Choroid plexus epithelial cell (primary cell): ENCODE data around the gene ABCF2.

Experiments
- DNase-seq: peaks from one replicate; pipeline ENCODE4 v3.0.0-alpha.2; 2010; ENCODE audit warnings: low read depth
- H3K4me3 ChIP-seq: 2 replicates; pipeline ENCODE4 v1.5.1; 2011; ENCODE audit warnings: low read depth, mild to moderate bottlenecking, control low read depth, low read length, moderate library complexity
- TF ChIP-seq, protein P1 (sequence below): conservative IDR thresholded peaks from 2 replicates; pipeline ENCODE4 v1.5.1; 2011; ENCODE audit warnings: low read depth, mild to moderate bottlenecking, control low read depth, inconsistent platforms, low read length, moderate library complexity

The ABCF2 gene

DNA sequence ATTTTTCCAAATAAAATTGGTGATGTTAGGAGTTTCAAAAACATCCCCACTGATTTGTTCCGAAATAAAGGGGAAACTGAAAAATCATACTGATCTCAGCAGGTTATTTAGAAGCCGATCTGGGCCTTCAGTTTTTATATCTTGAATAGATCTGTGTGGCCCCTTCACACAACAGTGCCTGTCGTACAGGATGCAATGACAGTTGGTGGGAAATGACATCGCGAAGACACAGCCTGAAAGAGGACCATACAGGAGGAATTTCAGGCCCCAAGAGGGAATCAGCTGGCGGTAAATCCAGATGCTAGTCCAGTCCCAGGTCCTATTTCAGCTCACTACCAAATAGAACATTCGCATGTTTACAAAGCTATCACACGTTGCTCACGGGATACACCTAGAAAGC is 19.7 kb downstream of the ABCF2 start:
- H3K4me3 ChIP-seq, result no peak overlapping the region
- DNase-seq, result no peak
- TF ChIP-seq, protein P1, sequence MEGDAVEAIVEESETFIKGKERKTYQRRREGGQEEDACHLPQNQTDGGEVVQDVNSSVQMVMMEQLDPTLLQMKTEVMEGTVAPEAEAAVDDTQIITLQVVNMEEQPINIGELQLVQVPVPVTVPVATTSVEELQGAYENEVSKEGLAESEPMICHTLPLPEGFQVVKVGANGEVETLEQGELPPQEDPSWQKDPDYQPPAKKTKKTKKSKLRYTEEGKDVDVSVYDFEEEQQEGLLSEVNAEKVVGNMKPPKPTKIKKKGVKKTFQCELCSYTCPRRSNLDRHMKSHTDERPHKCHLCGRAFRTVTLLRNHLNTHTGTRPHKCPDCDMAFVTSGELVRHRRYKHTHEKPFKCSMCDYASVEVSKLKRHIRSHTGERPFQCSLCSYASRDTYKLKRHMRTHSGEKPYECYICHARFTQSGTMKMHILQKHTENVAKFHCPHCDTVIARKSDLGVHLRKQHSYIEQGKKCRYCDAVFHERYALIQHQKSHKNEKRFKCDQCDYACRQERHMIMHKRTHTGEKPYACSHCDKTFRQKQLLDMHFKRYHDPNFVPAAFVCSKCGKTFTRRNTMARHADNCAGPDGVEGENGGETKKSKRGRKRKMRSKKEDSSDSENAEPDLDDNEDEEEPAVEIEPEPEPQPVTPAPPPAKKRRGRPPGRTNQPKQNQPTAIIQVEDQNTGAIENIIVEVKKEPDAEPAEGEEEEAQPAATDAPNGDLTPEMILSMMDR, result no peak

- TF ChIP-seq, protein P1, result no peak
- H3K4me3 ChIP-seq, result no peak overlapping the region
- no peak for DNase-seq
Measured at GRCh38 chr7:151206914-151207313, 20.1 kb downstream of the ABCF2 start.

- no peak for DNase-seq
- no peak overlapping the region for H3K4me3 ChIP-seq
- TF ChIP-seq, protein P1, result no peak
Measured at GRCh38 chr7:151205730-151206129, 21.3 kb downstream of the ABCF2 start.

DNA sequence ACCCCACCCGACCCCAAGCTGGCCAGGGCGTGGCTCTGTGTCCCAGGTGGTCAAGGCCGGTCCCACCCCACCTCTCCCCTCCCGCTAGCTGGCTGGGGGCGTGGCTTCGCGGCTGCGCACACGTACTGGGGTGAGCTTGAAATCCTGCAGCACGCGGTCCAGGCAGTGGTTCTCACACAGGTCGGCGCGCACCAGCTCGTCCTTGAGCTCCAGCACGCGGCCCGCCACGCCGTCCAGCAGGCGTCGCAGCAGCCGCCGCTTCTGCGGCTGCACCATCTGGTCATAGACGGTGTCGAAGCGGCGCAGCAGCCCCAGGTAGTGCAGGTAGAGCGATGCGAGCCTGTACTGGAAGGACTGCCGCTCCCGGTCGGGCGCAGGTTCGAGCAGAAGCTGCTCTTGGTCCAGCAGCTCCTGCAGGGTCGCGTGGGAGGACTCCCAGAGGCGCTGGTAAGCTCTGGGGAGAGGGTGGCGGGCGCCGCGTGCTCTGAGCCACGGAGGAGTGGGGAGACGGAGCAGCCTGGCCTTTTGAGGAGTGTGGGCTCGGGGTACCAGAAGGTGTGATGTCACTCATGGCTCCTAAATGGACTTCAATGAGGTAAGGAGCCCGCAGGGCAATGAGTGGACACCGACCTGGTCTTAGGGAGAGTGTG is 22.5 kb downstream of the ABCF2 start:
- DNase-seq, result no peak
- H3K4me3 ChIP-seq, result no peak overlapping the region
- TF ChIP-seq, protein P1, result no peak

DNA sequence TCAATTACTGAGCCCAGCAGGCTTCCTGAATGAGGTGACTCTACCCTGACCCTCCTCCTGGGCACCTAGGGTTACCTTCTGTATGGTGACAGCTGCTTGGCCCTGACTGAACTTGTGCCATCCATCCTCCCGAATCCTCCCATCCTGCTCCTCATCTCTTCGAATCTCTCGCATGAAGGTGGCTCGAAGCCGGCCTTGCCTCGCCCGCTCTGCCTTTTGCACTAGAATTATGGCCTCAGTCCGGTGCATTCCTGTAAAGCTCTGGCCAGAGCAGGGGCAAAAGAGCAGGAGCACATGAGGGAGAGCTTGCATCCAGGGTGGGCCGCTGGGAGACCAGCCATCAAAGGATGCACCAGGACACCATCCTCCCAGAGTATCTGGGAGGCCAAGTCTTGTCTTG is 24.2 kb downstream of the ABCF2 start:
- DNase-seq, result no peak
- TF ChIP-seq, protein P1, result no peak
- no peak overlapping the region for H3K4me3 ChIP-seq

DNA sequence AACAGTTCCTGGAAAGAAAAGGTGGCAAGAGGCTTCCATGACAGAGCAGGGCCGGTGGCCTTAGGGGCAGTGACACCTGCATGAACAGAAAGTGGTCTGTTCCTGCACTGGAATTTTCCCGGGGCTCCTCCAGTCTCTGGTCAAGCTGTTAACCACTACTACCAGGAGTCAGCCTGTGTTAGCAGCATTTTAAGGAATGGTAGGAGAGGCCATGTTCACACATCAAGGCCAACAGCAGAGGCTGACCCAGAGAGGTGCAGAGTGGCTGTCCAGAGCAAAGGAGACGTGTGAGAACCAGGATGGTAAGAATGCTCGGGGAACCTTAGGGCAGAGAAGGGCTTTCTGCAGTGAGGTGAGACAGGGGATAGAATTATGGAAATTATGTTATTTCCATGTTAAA is 25.3 kb downstream of the ABCF2 start:
- no peak for DNase-seq
- H3K4me3 ChIP-seq, result no peak overlapping the region
- TF ChIP-seq, protein P1, result no peak

GRCh38 chr7:151201344-151201743 is 25.7 kb downstream of the ABCF2 start:
- DNase-seq, result no peak
- TF ChIP-seq, protein P1, result no peak
- H3K4me3 ChIP-seq, result no peak overlapping the region
